ENCODE data around the gene TCERG1L. TPM values are rescaled to one million over a fixed set of nuclear protein-coding genes. Genes with fewer than 3 reads are reported as not detected.

Gene TCERG1L
- total and polyA plus RNA-seq, 5 donors from 2014 or later = not detected

DNA sequence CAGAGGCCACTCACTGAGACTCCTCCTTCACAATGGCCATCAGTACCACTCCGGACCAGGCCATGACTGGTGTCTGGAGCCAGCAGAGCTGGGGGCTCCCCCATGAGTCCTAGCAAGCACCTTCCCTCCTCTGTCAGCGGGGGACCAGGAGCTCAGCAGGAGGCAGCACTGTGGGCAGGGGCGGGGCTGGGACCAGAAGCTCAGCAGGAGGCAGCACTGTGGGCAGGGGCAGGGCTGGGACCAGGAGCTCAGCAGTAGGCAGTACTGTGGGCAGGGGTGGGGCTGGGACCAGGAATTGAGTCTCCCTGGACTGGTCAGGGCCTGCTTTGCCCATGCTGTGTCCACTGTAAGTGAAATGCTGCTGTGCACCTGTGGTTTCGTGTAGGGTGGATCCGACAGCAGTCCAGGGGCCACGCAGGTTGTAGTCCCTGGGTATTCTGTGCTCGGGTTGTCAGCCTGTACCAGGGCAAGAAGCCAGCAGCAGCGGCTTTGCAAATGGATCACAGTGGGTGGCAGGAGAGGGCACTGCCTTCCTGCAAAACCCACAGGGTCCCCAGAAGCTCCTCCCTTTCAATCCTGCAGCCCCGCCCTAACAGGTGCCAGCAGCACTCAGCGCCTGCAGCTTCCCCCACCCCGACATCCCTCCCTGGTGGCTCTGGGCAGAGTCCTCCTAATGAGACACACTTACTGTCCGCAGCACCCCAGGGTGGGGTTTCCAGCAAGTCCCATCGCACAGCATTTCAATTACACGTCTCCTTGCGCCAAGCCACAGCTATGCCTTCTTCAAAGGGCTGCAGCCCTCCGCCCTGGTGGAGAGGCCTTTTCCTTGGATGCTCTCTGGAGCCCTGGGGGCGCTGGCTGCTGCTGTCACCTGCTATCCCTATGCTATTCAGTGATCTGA, 220.5 kb downstream of the TCERG1L start:
- DNase-seq (no peak), ATAC-seq (ENCODE audit: low read depth in 2 of 2) (no peak)
- Histone ChIP-seq H3K4me1 (ENCODE audit: control insufficient read depth, insufficient read depth, low read length, poor library complexity, severe bottlenecking) (no peaks in the 10 kb centered on the region), H3K4me3 (ENCODE audit: low read depth, low read length) (no peak overlapping the region), H3K36me3 (ENCODE audit: control insufficient read depth, insufficient read depth, low read length) (no peaks in the 10 kb centered on the region), H3K27ac (ENCODE audit: insufficient read depth, low read length, poor library complexity, severe bottlenecking) (no peak overlapping the region), H3K9me3 (ENCODE audit: control insufficient read depth in 2 of 2, low read length in 2 of 2) (no peaks in the 10 kb centered on the region), H3K27me3 (ENCODE audit: control insufficient read depth, insufficient read depth, low read length) (no peaks in the 10 kb centered on the region)
- Mint-ChIP-seq H3K36me3 (no peaks in the 10 kb centered on the region), H3K4me3 (no peak overlapping the region), H3K4me1 (no peaks in the 10 kb centered on the region), H3K27me3 (no peaks in the 10 kb centered on the region), H3K27ac (no peak overlapping the region), H3K9me3 (peaks cover 0 to 2% (median 0%) of the 10 kb centered on the region in 7 donors)

GRCh38 chr10:131089861-131090260, 221.7 kb downstream of the TCERG1L start:
- Mint-ChIP-seq H3K36me3 (no peaks in the 10 kb centered on the region), H3K4me3 (no peak overlapping the region), H3K27ac (no peak overlapping the region), H3K9me3 (peaks cover 0 to 2% (median 0%) of the 10 kb centered on the region in 7 donors), H3K27me3 (no peaks in the 10 kb centered on the region), H3K4me1 (no peaks in the 10 kb centered on the region)
- Histone ChIP-seq H3K9me3 (ENCODE audit: control insufficient read depth in 2 of 2, low read length in 2 of 2) (no peaks in the 10 kb centered on the region), H3K27ac (ENCODE audit: insufficient read depth, low read length, poor library complexity, severe bottlenecking) (no peak overlapping the region), H3K36me3 (ENCODE audit: control insufficient read depth, insufficient read depth, low read length) (no peaks in the 10 kb centered on the region), H3K4me1 (ENCODE audit: control insufficient read depth, insufficient read depth, low read length, poor library complexity, severe bottlenecking) (no peaks in the 10 kb centered on the region), H3K4me3 (ENCODE audit: low read depth, low read length) (no peak overlapping the region), H3K27me3 (ENCODE audit: control insufficient read depth, insufficient read depth, low read length) (no peaks in the 10 kb centered on the region)
- ATAC-seq (ENCODE audit: low read depth in 2 of 2) (no peak), DNase-seq (no peak)

- peaks cover 0 to 2% (median 0%) of the 10 kb centered on the region in 7 donors for H3K9me3 Mint-ChIP-seq
These were observed 222.4 kb downstream of the TCERG1L start for GRCh38 chr10:131089150-131089549.

DNA sequence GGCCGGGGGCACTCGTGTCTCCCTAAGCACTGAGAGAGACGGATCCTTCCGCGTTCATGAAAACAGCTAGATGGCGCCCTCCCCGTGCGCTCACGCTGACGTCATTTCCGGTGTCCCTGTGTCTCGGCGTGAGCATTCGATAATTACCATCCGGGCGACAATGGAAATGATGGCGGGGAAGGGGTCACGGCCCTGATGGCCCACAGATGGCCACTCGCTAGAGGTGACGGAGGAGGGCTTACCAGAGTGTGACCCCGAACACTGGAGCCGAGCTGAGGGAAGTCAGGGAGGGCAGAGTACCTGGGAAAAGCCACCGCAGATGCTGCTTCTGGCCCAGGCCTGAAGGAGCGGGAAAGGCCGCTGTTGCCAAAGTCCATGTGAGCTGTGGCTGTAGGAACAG, 222.9 kb downstream of the TCERG1L start:
- no peaks in the 10 kb centered on the region for H3K36me3 ChIP-seq (ENCODE audit: control insufficient read depth, insufficient read depth, low read length)
- no peak for ATAC-seq (ENCODE audit: low read depth in 2 of 2)
- H3K27ac ChIP-seq (ENCODE audit: insufficient read depth, low read length, poor library complexity, severe bottlenecking) = no peak overlapping the region
- no peak overlapping the region for H3K4me3 ChIP-seq (ENCODE audit: low read depth, low read length)
- Mint-ChIP-seq H3K27me3 (no peaks in the 10 kb centered on the region), H3K27ac (no peak overlapping the region), H3K36me3 (no peaks in the 10 kb centered on the region), H3K4me1 (no peaks in the 10 kb centered on the region), H3K9me3 (peaks cover 0 to 2% (median 0%) of the 10 kb centered on the region in 7 donors), H3K4me3 (no peak overlapping the region)
- no peaks in the 10 kb centered on the region for H3K4me1 ChIP-seq (ENCODE audit: control insufficient read depth, insufficient read depth, low read length, poor library complexity, severe bottlenecking)
- no peaks in the 10 kb centered on the region for H3K9me3 ChIP-seq (ENCODE audit: control insufficient read depth in 2 of 2, low read length in 2 of 2)
- no peaks in the 10 kb centered on the region for H3K27me3 ChIP-seq (ENCODE audit: control insufficient read depth, insufficient read depth, low read length)
- DNase-seq = no peak

More at GRCh38 chr10:131089150-131089549, 222.4 kb downstream of the TCERG1L start:
- H3K27ac Mint-ChIP-seq = no peak overlapping the region
- Histone ChIP-seq H3K4me3 (ENCODE audit: low read depth, low read length) (no peak overlapping the region), H3K4me1 (ENCODE audit: control insufficient read depth, insufficient read depth, low read length, poor library complexity, severe bottlenecking) (no peaks in the 10 kb centered on the region), H3K27ac (ENCODE audit: insufficient read depth, low read length, poor library complexity, severe bottlenecking) (no peak overlapping the region), H3K36me3 (ENCODE audit: control insufficient read depth, insufficient read depth, low read length) (no peaks in the 10 kb centered on the region), H3K27me3 (ENCODE audit: control insufficient read depth, insufficient read depth, low read length) (no peaks in the 10 kb centered on the region), H3K9me3 (ENCODE audit: control insufficient read depth in 2 of 2, low read length in 2 of 2) (no peaks in the 10 kb centered on the region)
- H3K4me3 Mint-ChIP-seq = no peak overlapping the region
- no peaks in the 10 kb centered on the region for H3K27me3 Mint-ChIP-seq
- no peak for DNase-seq
- H3K36me3 Mint-ChIP-seq = no peaks in the 10 kb centered on the region
- H3K4me1 Mint-ChIP-seq = no peaks in the 10 kb centered on the region
- no peak for ATAC-seq (ENCODE audit: low read depth in 2 of 2)

GRCh38 chr10:131087464-131088215, 223.9 kb downstream of the TCERG1L start:
- H3K4me3 ChIP-seq (ENCODE audit: low read depth, low read length) = no peak overlapping the region
- Mint-ChIP-seq H3K4me1 (no peaks in the 10 kb centered on the region), H3K27me3 (no peaks in the 10 kb centered on the region), H3K27ac (no peak overlapping the region), H3K36me3 (no peaks in the 10 kb centered on the region), H3K9me3 (peaks cover 0 to 5% (median 0%) of the 10 kb centered on the region in 7 donors), H3K4me3 (no peak overlapping the region)
- H3K4me1 ChIP-seq (ENCODE audit: control insufficient read depth, insufficient read depth, low read length, poor library complexity, severe bottlenecking) = no peaks in the 10 kb centered on the region
- no peak overlapping the region for H3K27ac ChIP-seq (ENCODE audit: insufficient read depth, low read length, poor library complexity, severe bottlenecking)
- no peaks in the 10 kb centered on the region for H3K9me3 ChIP-seq (ENCODE audit: control insufficient read depth in 2 of 2, low read length in 2 of 2)
- H3K36me3 ChIP-seq (ENCODE audit: control insufficient read depth, insufficient read depth, low read length) = no peaks in the 10 kb centered on the region
- ATAC-seq (ENCODE audit: low read depth in 2 of 2) (no peak), DNase-seq (no peak)
- no peaks in the 10 kb centered on the region for H3K27me3 ChIP-seq (ENCODE audit: control insufficient read depth, insufficient read depth, low read length)

DNA sequence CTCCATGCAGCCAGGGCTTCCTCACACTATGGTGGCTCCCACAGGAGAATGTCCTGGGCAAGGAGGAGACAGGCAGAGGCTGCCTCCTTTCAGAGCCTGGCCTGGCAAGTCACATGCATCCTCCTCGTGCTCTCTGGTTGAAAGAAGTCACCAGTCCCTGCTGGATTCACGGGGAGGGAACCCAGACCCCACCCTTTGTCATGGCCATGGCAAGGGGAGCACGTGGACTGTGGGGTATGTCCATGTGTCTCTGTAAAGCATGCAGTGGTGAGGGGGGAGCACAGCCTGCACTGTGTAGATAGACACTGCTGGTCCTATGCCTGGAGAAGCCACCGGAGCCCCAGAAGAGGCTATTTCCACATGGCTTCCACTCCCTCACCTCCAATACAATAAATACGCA, 225.0 kb downstream of the TCERG1L start:
- Histone ChIP-seq H3K4me1 (ENCODE audit: control insufficient read depth, insufficient read depth, low read length, poor library complexity, severe bottlenecking) (no peaks in the 10 kb centered on the region), H3K36me3 (ENCODE audit: control insufficient read depth, insufficient read depth, low read length) (no peaks in the 10 kb centered on the region), H3K4me3 (ENCODE audit: low read depth, low read length) (no peak overlapping the region), H3K27ac (ENCODE audit: insufficient read depth, low read length, poor library complexity, severe bottlenecking) (no peak overlapping the region), H3K27me3 (ENCODE audit: control insufficient read depth, insufficient read depth, low read length) (no peaks in the 10 kb centered on the region), H3K9me3 (ENCODE audit: control insufficient read depth in 2 of 2, low read length in 2 of 2) (no peaks in the 10 kb centered on the region)
- H3K27ac Mint-ChIP-seq = no peak overlapping the region
- H3K27me3 Mint-ChIP-seq = no peaks in the 10 kb centered on the region
- no peak for DNase-seq
- no peaks in the 10 kb centered on the region for H3K36me3 Mint-ChIP-seq
- no peak overlapping the region for H3K4me3 Mint-ChIP-seq
- peaks cover 0 to 5% (median 0%) of the 10 kb centered on the region in 7 donors for H3K9me3 Mint-ChIP-seq
- ATAC-seq (ENCODE audit: low read depth in 2 of 2) = no peak
- H3K4me1 Mint-ChIP-seq = no peaks in the 10 kb centered on the region

GRCh38 chr10:131086094-131086493, 225.4 kb downstream of the TCERG1L start:
- peaks cover 0 to 5% (median 0%) of the 10 kb centered on the region in 7 donors for H3K9me3 Mint-ChIP-seq
- H3K27me3 ChIP-seq (ENCODE audit: control insufficient read depth, insufficient read depth, low read length) = no peaks in the 10 kb centered on the region
- no peak overlapping the region for H3K27ac Mint-ChIP-seq
- peaks cover 0 to 2% (median 0%) of the 10 kb centered on the region in 4 donors for H3K4me1 Mint-ChIP-seq
- DNase-seq (no peak), ATAC-seq (ENCODE audit: low read depth in 2 of 2) (no peak)
- no peak overlapping the region for H3K4me3 Mint-ChIP-seq
- H3K9me3 ChIP-seq (ENCODE audit: control insufficient read depth in 2 of 2, low read length in 2 of 2) = no peaks in the 10 kb centered on the region
- no peak overlapping the region for H3K27ac ChIP-seq (ENCODE audit: insufficient read depth, low read length, poor library complexity, severe bottlenecking)
- H3K36me3 Mint-ChIP-seq = no peaks in the 10 kb centered on the region
- no peaks in the 10 kb centered on the region for H3K27me3 Mint-ChIP-seq
- H3K4me3 ChIP-seq (ENCODE audit: low read depth, low read length) = no peak overlapping the region
- no peaks in the 10 kb centered on the region for H3K4me1 ChIP-seq (ENCODE audit: control insufficient read depth, insufficient read depth, low read length, poor library complexity, severe bottlenecking)
- no peaks in the 10 kb centered on the region for H3K36me3 ChIP-seq (ENCODE audit: control insufficient read depth, insufficient read depth, low read length)
